ENCODE data around the gene AFMID.

AFMID gene

GRCh38 chr17:78237401-78238012 is 50.3 kb downstream of the AFMID start:
- Histone ChIP-seq H2AFZ (ENCODE audit: low read depth, low read length, severe bottlenecking) (no peak overlapping the region), H4K20me1 (ENCODE audit: low read depth, low read length) (no peaks in the 10 kb centered on the region), H3K27me3 (ENCODE audit: low read length) (no peaks in the 10 kb centered on the region), H3K9me2 (replicated peaks; ENCODE audit: insufficient read depth, low read length) (no peaks in the 10 kb centered on the region), H3K9ac (ENCODE audit: low read length) (no peak overlapping the region), H3K79me2 (ENCODE audit: insufficient read depth, low read length) (no peaks in the 10 kb centered on the region), H3K36me3 (ENCODE audit: low read length) (no peaks in the 10 kb centered on the region), H3K4me2 (ENCODE audit: low read depth, low read length, poor library complexity, severe bottlenecking) (no peak overlapping the region), H3F3A (ENCODE audit: insufficient read depth) (peaks cover 23% of the 10 kb centered on the region), H3K4me3 (ENCODE audit: insufficient read depth, low read length, poor library complexity, severe bottlenecking) (no peak overlapping the region), H3K27ac (ENCODE audit: low read depth, low read length) (no peak overlapping the region), H3K9me3 (ENCODE audit: insufficient read depth, low read length) (no peaks in the 10 kb centered on the region)
- TF ChIP-seq CTCF (IDR thresholded peaks at IDR 0.05; ENCODE audit: insufficient read depth, low read length, poor library complexity, severe bottlenecking): no peak
- TF ChIP-seq EZH2phosphoT487 (conservative IDR thresholded peaks at IDR 0.05; ENCODE audit: low read length): no peak

DNA sequence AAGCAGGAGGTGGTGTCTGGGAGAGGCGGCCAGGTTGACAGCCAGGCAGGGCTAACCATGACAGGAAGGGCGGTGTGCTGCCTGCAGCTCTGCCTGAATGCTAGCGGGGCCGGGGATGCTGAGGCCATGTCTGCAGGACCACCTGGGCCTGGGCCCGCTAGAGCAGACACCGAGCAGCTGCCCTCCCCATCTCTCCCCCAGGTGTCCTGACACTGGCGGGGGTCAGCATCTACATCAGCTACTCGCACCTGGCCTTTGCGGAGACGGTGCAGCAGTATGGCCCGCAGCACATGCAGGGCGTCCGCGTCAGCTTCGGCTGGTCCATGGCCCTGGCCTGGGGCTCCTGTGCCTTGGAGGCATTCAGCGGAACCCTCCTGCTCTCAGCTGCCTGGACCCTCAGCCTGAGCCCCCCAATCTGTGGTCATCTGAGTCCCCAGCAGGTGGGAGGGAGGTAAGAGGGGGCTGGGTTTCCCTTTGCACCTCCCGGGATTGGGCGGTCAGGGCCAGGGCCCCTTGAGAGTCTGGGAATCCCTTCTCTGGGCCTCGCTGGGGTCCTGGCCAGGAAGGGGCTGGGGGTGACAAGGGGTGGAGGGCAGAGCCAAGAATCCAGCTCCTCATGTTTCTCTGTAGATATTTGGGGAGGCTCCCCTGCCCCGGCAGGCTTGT is 51.8 kb downstream of the AFMID start:
- H2AFZ ChIP-seq (ENCODE audit: low read depth, low read length, severe bottlenecking): no peak overlapping the region
- peaks cover 31% of the 10 kb centered on the region for H3F3A ChIP-seq (ENCODE audit: insufficient read depth)
- H3K79me2 ChIP-seq (ENCODE audit: insufficient read depth, low read length): no peaks in the 10 kb centered on the region
- H3K9me3 ChIP-seq (ENCODE audit: insufficient read depth, low read length): no peaks in the 10 kb centered on the region
- peak overlapping the region; percentile 24; the same call in 1 of the 2 replicates for H3K9ac ChIP-seq (ENCODE audit: low read length)
- H3K27me3 ChIP-seq (ENCODE audit: low read length): no peaks in the 10 kb centered on the region
- peak overlapping the region; percentile 72 for H3K27ac ChIP-seq (ENCODE audit: low read depth, low read length)
- no peak overlapping the region for H3K4me3 ChIP-seq (ENCODE audit: insufficient read depth, low read length, poor library complexity, severe bottlenecking)
- no peaks in the 10 kb centered on the region for H3K9me2 ChIP-seq (replicated peaks; ENCODE audit: insufficient read depth, low read length)
- H3K36me3 ChIP-seq (ENCODE audit: low read length): no peaks in the 10 kb centered on the region
- TF ChIP-seq EZH2phosphoT487 (conservative IDR thresholded peaks at IDR 0.05; ENCODE audit: low read length): no peak
- no peak for TF ChIP-seq CTCF (IDR thresholded peaks at IDR 0.05; ENCODE audit: insufficient read depth, low read length, poor library complexity, severe bottlenecking)
- H3K4me2 ChIP-seq (ENCODE audit: low read depth, low read length, poor library complexity, severe bottlenecking): peak overlapping the region; percentile 42
- no peaks in the 10 kb centered on the region for H4K20me1 ChIP-seq (ENCODE audit: low read depth, low read length)

DNA sequence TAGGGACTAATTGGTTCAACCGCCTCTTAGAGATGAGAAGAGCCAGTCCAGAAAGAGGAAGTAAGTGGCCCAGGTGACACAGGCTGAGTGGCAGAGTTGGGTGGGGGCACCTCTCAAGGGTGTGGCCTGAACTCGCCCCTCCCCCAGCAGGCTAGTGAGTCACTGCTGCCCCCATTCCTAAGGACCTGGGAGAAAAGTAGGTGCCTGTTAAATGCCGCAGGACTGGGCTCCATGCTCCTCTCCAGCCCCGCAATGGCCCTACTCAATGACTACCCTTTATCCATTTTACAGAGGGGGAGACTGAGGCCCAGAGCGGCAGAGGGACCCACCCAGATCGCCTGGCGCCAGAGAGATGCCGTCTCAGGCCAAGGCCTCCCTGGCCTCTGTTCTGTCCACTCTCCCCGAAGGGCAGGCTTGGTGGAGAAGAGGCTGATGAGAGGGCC is 52.3 kb downstream of the AFMID start:
- Histone ChIP-seq H3K27me3 (ENCODE audit: low read length) (no peaks in the 10 kb centered on the region), H4K20me1 (ENCODE audit: low read depth, low read length) (no peaks in the 10 kb centered on the region), H3K9me3 (ENCODE audit: insufficient read depth, low read length) (no peaks in the 10 kb centered on the region), H3K79me2 (ENCODE audit: insufficient read depth, low read length) (no peaks in the 10 kb centered on the region), H3K27ac (ENCODE audit: low read depth, low read length) (peak overlapping the region; percentile 72), H3K36me3 (ENCODE audit: low read length) (no peaks in the 10 kb centered on the region), H3K9ac (ENCODE audit: low read length) (no peak overlapping the region), H3K4me2 (ENCODE audit: low read depth, low read length, poor library complexity, severe bottlenecking) (peak overlapping the region; percentile 42), H2AFZ (ENCODE audit: low read depth, low read length, severe bottlenecking) (no peak overlapping the region), H3K4me3 (ENCODE audit: insufficient read depth, low read length, poor library complexity, severe bottlenecking) (no peak overlapping the region), H3K9me2 (replicated peaks; ENCODE audit: insufficient read depth, low read length) (no peaks in the 10 kb centered on the region), H3F3A (ENCODE audit: insufficient read depth) (peaks cover 31% of the 10 kb centered on the region)
- no peak for TF ChIP-seq EZH2phosphoT487 (conservative IDR thresholded peaks at IDR 0.05; ENCODE audit: low read length)
- TF ChIP-seq CTCF (IDR thresholded peaks at IDR 0.05; ENCODE audit: insufficient read depth, low read length, poor library complexity, severe bottlenecking): no peak
